ENCODE measurements around the gene PIK3R6. TPM values are rescaled to one million over a fixed set of nuclear protein-coding genes. Genes with fewer than 3 reads are reported as not detected.

The PIK3R6 gene
- total RNA-seq, 2 experiments from 2014 or later: 2.0 to 2.2 TPM

DNA sequence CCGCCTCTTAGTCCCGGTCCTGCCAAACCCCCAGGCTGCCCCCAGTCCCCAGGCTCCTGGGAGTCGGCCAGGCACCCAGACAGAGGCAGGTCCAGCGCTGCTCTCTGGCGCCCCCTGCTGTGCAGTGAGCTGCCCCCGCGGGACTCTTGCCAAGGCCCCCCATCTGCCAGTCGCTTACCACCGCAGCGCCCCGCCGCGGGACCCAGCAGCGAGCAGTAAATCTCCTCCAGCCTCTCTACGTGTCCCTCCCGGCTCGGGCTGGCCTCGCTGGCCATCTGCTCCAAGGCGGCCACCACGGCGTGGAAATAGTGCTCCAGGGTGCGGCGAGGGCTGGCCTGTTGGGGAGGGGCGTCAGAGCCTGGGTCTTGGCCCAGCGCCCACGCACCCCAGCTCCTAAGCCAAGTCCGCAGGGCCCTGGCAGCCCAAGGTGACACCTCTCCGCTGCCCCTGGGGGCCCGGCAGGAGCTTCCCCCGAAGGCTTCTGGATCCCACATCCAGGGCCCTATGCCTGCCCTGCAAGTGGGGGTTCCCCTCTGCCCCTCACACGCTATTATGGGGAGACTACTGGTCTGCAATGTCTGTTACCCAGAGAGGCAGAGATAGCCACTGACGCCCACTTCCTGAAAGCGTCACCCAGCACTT is 34.6 kb downstream of the PIK3R6 start:
- POLR2A ChIA-PET: no interaction called here
- CTCF ChIA-PET: interaction anchor here (0.5 to 1.9 kb wide), 5 partner anchors 10 to 722 kb away, joined by 3 to 7 read pairs (median 3); no protein-coding TSS in a partner anchor
- Mint-ChIP-seq H3K36me3 (ENCODE audit: low read depth) (no peaks in the 10 kb centered on the region), H3K4me1 (no peaks in the 10 kb centered on the region), H3K27ac (no peak overlapping the region), H3K4me3 (no peak overlapping the region), H3K27me3 (no peaks in the 10 kb centered on the region), H3K9me3 (no peaks in the 10 kb centered on the region)
- peak; percentile 28 for DNase-seq

DNA sequence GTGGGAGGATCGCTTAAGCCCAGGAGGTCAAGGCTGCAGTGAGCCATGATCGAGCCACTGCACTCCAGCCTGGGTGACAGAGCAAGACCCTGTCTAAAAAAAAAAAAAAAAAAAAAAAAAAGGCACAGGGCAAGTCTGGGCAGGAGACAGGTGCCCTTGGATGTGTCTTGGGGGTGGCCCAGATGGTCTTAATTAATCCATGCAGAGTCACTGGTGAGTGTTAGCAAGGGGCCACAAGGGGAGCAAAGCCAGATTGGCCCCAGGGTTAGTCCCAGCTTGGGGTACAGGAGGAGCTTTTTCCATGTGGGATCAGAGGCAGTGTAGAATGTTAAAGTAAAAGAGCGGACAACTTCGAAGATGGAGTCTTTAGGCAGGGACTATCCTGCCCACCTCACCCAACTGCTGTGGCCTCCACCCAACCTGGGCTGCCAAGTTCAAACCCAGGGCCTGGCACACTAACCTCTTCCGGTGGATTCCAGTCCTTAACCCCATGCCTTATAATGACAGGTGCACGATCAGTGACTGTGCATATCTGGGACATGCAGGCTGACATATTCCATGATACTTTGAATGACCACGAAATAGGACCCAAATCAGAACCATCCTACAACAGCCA is 36.1 kb downstream of the PIK3R6 start:
- POLR2A ChIA-PET: no interaction called here
- Mint-ChIP-seq H3K27ac (no peak overlapping the region), H3K36me3 (ENCODE audit: low read depth) (no peaks in the 10 kb centered on the region), H3K4me1 (no peaks in the 10 kb centered on the region), H3K9me3 (no peaks in the 10 kb centered on the region), H3K4me3 (no peak overlapping the region), H3K27me3 (no peaks in the 10 kb centered on the region)
- no peak for DNase-seq
- CTCF ChIA-PET: interaction anchor here (0.6 to 1.5 kb wide), 2 partner anchors 45 to 63 kb away, joined by 3 to 6 read pairs; no protein-coding TSS in a partner anchor

DNA sequence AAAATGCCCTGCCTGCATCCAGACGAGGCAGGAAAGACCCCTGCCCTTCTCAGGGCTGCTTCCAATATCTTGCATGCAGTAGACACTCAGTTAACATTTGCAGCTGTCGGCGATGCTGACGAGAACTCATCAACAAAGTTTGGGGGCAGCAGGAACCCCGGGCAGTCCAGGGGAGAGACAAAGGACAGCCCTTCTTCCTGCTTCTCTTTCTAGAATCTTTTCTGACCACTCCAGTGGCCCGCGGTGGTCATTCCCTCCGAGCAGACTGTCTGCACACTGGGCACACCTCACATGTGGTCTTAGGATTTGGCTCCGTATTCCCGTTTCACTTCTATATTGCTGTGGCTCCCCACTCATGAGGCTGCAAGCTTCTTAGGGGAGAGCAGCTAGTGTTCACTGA is 37.3 kb downstream of the PIK3R6 start:
- ChIA-PET POLR2A (no interaction called here), CTCF (interaction anchor here (1.3 kb wide), 1 partner anchor 168 kb away, joined by 6 read pairs; no protein-coding TSS in a partner anchor)
- H3K36me3 Mint-ChIP-seq (ENCODE audit: low read depth): no peaks in the 10 kb centered on the region

DNA sequence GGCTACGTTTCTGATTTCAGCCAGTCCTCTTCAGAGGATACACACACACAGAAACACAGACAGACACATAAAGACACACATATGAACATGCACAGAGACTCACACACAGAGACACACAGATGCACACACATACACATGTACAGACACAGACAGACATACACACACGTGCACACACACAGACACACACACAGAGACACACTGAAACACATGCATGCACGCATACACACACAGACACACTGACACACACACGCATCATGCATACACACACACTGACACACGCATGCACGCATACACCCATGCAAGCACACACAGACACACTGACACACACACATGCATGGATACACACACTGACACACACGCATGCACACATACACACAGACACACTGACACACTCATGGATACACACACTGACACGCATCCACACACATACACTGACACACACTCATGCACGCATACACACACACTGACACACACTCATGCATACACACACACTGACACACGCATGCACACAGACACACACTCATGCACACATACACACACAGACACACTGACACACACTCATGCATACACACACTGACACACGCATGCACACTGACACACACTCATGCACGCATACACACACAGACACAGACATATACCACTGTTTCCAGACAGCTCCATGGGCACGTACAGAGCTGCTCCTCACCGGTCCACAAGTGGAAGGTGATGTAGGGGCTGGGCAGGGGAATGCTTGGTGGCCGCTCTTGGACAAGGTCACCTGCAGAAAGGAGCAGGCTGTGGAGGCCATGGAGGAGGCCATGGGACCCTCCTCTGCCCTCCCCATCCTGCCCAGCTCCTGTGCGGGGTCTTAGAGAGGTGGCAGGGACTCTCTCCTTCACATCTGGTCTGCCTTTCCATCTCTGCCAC is 38.2 kb downstream of the PIK3R6 start:
- no peaks in the 10 kb centered on the region for H3K4me1 Mint-ChIP-seq
- no peak overlapping the region for H3K4me3 Mint-ChIP-seq
- no peak overlapping the region for H3K27ac Mint-ChIP-seq
- ChIA-PET POLR2A (no interaction called here), CTCF (interaction anchor here (1.3 kb wide), 1 partner anchor 169 kb away, joined by 6 read pairs; no protein-coding TSS in a partner anchor)
- no peaks in the 10 kb centered on the region for H3K27me3 Mint-ChIP-seq
- H3K36me3 Mint-ChIP-seq (ENCODE audit: low read depth): no peaks in the 10 kb centered on the region
- H3K9me3 Mint-ChIP-seq: peaks cover 2% of the 10 kb centered on the region
- no peak for DNase-seq

More for the DNA sequence above, 37.3 kb downstream of the PIK3R6 start:
- no peak overlapping the region for H3K4me3 Mint-ChIP-seq
- DNase-seq: no peak
- no peaks in the 10 kb centered on the region for H3K9me3 Mint-ChIP-seq
- no peaks in the 10 kb centered on the region for H3K4me1 Mint-ChIP-seq
- H3K27me3 Mint-ChIP-seq: no peaks in the 10 kb centered on the region
- H3K27ac Mint-ChIP-seq: no peak overlapping the region

DNA sequence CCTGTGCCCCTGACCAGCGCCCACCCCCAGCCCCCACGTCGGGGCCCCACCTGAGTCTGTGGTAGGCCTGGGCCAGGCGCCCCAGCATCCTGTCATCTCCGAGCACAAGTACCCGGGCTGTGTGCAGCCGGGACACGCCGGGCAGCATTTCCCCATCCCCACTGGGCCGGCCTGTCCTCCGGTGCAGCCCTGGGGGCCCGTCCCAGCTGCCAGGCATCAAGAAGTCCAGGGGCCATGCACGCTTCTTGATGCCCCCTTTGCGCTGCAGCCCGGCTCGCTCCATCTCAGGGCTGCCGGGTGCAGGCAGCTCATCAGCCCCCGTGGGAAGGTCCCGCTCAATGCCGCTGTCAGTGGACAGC is 39.0 kb downstream of the PIK3R6 start:
- peaks cover 3% of the 10 kb centered on the region for H3K9me3 Mint-ChIP-seq
- H3K4me3 Mint-ChIP-seq: no peak overlapping the region
- H3K27ac Mint-ChIP-seq: no peak overlapping the region
- ChIA-PET POLR2A (no interaction called here), CTCF (no interaction called here)
- H3K36me3 Mint-ChIP-seq (ENCODE audit: low read depth): no peaks in the 10 kb centered on the region
- H3K27me3 Mint-ChIP-seq: no peaks in the 10 kb centered on the region
- DNase-seq: no peak
- no peaks in the 10 kb centered on the region for H3K4me1 Mint-ChIP-seq

DNA sequence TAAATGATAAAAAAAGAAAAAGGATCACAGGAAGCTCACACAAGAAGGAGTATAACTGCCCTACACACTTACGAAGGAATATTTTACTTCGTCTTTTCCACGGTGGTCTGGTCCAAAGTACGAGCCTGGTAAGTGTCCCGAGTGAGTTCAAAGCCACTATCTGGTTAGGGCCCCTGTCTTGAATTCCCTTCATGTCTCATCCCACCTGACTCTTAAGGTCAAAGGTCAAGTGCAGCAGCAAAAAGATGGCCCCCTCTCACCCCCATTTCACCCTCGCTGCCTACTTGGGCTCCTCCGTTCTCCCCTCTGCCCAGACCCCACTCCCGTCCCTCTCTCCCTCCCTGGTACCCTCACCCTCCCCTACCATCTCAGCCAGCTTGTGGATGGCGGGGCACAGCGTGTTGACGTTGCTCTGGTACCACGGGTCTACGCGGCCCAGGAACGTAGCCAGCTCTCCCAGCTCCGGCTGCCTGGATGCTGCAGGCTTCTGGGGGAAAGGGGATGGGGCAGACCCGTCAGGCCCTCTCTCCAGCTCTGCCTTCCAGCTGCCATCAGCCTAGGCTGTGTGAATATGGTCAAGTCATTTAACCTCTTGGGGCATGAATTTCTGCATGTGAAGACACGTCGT is 40.6 kb downstream of the PIK3R6 start:
- CTCF ChIA-PET: no interaction called here
- H3K9me3 Mint-ChIP-seq: peaks cover 6% of the 10 kb centered on the region
- POLR2A ChIA-PET: no interaction called here
- DNase-seq: no peak
- no peaks in the 10 kb centered on the region for H3K27me3 Mint-ChIP-seq
- no peak overlapping the region for H3K27ac Mint-ChIP-seq
- no peaks in the 10 kb centered on the region for H3K4me1 Mint-ChIP-seq
- H3K36me3 Mint-ChIP-seq (ENCODE audit: low read depth): no peaks in the 10 kb centered on the region
- no peak overlapping the region for H3K4me3 Mint-ChIP-seq

DNA sequence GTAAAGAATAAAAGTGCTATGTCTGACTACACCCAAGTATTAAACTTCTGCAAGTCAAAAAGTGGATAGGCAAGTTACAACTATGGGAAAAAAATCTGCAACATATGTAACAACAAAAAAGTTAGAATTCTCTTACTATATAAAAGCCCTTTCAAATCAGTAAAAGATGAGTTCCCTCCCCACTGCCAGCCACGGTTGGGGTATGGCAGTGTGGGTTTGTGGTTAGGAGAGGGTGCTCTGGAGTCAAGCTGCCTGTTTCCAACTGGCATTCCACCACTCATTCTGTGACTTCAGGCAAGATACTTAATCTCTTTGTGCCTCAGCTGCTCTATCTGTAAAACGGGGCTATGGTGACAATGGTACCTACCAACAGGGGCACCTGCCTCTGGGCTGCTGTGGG is 41.7 kb downstream of the PIK3R6 start:
- no peaks in the 10 kb centered on the region for H3K27me3 Mint-ChIP-seq
- H3K27ac Mint-ChIP-seq: no peak overlapping the region
- no peak overlapping the region for H3K4me3 Mint-ChIP-seq
- ChIA-PET CTCF (interaction anchor here (1.0 to 2.1 kb wide), 2 partner anchors 17 to 80 kb away, joined by 3 to 5 read pairs; no protein-coding TSS in a partner anchor), POLR2A (no interaction called here)
- no peak for DNase-seq
- H3K9me3 Mint-ChIP-seq: peaks cover 6% of the 10 kb centered on the region
- H3K36me3 Mint-ChIP-seq (ENCODE audit: low read depth): no peaks in the 10 kb centered on the region
- no peaks in the 10 kb centered on the region for H3K4me1 Mint-ChIP-seq

DNA sequence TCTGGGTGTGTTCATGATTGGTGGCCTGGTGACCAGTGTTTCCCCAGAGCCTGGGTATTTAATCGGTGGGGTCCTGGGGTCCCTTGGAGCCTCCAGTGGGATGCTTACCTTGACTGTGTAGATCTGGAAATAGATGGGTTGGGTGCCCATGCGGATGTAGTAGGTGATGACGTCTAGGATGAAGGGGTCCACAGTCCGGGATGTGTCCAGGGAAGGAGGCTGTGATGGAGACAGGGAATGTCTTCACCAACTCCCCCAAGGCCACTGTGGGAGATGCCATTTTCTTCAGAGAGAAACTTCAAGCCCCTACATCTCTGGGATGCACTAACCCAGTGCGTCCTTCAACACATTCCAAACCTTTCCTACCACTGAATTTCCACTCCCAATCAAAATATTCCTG is 44.2 kb downstream of the PIK3R6 start:
- H3K4me1 Mint-ChIP-seq: no peaks in the 10 kb centered on the region

DNA sequence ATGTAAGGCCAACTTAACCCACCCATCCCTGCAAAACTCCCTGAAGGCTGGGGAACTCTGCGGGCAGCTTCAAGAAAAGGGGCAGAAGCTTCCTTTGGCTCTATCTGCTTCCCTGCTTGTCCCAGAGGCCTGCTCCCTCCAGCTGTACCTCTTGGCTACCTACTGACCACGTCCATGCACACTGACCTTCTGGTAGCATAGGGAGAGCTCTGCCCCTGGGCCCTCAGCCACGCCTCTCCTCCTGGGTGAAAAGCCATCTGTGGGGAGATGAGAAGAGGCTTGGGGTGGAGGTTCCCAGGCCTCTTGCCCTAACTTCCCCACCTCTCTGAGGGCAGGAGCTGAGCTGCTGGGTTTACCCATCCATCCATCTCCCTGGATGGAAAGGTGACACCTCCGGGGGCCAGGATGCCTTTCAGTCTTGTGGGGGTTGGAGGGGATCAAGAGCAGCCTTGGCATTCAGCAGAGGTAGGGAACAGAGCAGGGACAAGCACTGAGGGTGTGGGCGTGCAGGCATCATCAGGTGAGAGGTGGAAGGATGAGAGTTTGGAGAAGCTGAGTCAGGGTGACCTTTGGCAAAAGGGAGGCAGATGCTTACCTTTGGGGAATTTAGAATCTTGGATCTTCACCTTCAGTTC is 45.0 kb downstream of the PIK3R6 start:
- H3K4me3 Mint-ChIP-seq: no peak overlapping the region
- DNase-seq: peak; percentile 2
- H3K27ac Mint-ChIP-seq: no peak overlapping the region
- no peaks in the 10 kb centered on the region for H3K4me1 Mint-ChIP-seq
- CTCF ChIA-PET: interaction anchor here (1.0 kb wide), 1 partner anchor 28 kb away, joined by 5 read pairs; no protein-coding TSS in a partner anchor
- no peaks in the 10 kb centered on the region for H3K36me3 Mint-ChIP-seq (ENCODE audit: low read depth)
- POLR2A ChIA-PET: no interaction called here
- peaks cover 6% of the 10 kb centered on the region for H3K9me3 Mint-ChIP-seq
- H3K27me3 Mint-ChIP-seq: no peaks in the 10 kb centered on the region

More for the DNA sequence above, 44.2 kb downstream of the PIK3R6 start:
- H3K36me3 Mint-ChIP-seq (ENCODE audit: low read depth): no peaks in the 10 kb centered on the region
- no peak overlapping the region for H3K4me3 Mint-ChIP-seq
- H3K27me3 Mint-ChIP-seq: no peaks in the 10 kb centered on the region
- POLR2A ChIA-PET: no interaction called here
- H3K27ac Mint-ChIP-seq: no peak overlapping the region
- DNase-seq: no peak
- H3K9me3 Mint-ChIP-seq: peaks cover 6% of the 10 kb centered on the region
- CTCF ChIA-PET: no interaction called here

DNA sequence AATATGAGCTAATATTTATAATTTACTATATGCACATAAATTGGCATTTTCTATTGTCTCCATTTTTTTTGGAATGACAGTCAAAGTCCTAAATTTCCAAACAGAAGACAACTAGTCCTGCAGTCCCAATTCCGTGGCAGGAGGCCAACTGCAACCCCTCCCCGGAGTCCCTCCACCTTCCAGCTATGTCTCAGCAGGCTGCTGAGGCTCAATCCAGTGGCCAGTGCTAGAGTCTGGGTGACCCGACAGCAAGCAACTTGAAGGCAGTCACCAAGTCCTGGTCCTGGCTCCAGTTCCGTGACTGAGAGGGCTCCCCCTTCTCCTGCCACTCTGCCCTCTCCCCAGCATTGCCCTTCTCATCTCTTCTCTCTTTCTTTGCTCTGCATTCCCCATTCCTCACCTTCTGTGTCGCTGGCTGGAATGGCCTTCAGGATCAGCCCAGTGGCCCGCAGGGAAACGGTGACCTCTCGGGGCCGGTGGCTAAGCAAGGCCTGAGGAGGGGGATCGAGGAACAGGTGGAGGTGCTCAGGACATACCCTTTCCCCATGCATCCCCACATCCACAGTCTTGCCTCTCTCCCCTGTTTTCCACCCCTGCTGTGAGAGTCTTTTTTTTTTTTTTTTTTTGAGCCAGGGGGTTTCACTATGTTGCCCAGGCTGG is 45.9 kb downstream of the PIK3R6 start:
- peak; percentile 8 for DNase-seq
- Mint-ChIP-seq H3K36me3 (ENCODE audit: low read depth) (no peaks in the 10 kb centered on the region), H3K4me3 (no peak overlapping the region)

DNA sequence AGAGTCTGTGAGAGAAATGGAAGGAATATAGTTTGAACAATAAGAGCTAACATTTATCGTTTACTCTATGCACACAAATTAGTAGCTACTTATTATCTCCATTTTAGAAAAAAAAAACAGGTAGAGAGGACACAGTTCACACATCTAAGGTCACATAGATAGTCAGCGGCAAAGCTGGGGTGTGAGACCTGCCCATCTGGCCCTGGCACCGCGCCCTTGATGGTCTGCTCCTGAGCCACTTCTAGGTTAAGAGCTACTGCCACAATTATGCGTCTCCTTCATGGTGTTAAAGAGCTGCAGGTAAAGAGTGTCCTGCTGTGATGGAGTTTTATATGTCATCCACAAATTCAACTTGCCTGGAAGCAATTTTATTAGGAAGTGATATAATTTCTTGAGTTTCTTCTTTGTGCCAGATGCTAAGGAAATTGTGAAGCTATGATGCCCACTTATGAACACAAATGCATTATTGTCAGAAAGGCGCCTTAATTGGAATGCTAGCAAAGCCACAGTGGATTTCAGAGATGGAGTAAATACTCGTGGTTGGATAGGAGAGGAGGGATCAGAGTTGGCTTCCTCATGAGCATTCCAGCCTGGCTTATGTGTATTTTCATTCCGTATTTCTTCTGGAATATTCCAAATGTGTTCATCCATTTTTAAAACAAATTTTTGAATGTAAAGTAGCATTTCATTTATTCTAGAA is 47.0 kb downstream of the PIK3R6 start:
- Mint-ChIP-seq H3K27me3 (peaks cover 2% of the 10 kb centered on the region), H3K4me1 (no peaks in the 10 kb centered on the region)
- no peak for DNase-seq

More for the DNA sequence above, 45.9 kb downstream of the PIK3R6 start:
- peaks cover 6% of the 10 kb centered on the region for H3K9me3 Mint-ChIP-seq
- no peaks in the 10 kb centered on the region for H3K4me1 Mint-ChIP-seq
- ChIA-PET CTCF (interaction anchor here (1.0 kb wide), 1 partner anchor 27 kb away, joined by 5 read pairs; no protein-coding TSS in a partner anchor), POLR2A (no interaction called here)
- H3K27ac Mint-ChIP-seq: no peak overlapping the region
- no peaks in the 10 kb centered on the region for H3K27me3 Mint-ChIP-seq

More for the DNA sequence above, 47.0 kb downstream of the PIK3R6 start:
- CTCF ChIA-PET: no interaction called here
- H3K9me3 Mint-ChIP-seq: peaks cover 6% of the 10 kb centered on the region
- H3K27ac Mint-ChIP-seq: no peak overlapping the region
- POLR2A ChIA-PET: no interaction called here
- no peak overlapping the region for H3K4me3 Mint-ChIP-seq
- H3K36me3 Mint-ChIP-seq (ENCODE audit: low read depth): no peaks in the 10 kb centered on the region
